HepG2 (cell line): ENCODE results near the gene PLD3. TPM values are rescaled to one million over a fixed set of nuclear protein-coding genes. Genes with fewer than 3 reads are reported as not detected.

ENCODE experiments used
- ATAC-seq: fragments of 200-7000 bp; cut with Tn5 transposase; 3 replicates; pipeline ENCODE4 v1.9.1; 2020; ENCODE audit warnings: mild to moderate bottlenecking, moderate library complexity
- BruUV-seq: library from RNA; stranded (reverse); fragments of 400-500 nt; replicated peaks from 2 replicates; lab custom pipeline; 2021; lab: Mats Ljungman, UMichigan
- CTCF ChIA-PET: fragments of 300-600 bp; formaldehyde crosslinking; extraction: SDS; loops from one replicate; lab custom pipeline; 2021; ENCODE audit warnings: low total read pairs, inconsistent platforms, low intra/inter-chr PET ratio; lab: Yijun Ruan, JAX
- POLR2A ChIA-PET: fragments of 350-600 bp; sonication (Branson Sonifier 250); formaldehyde crosslinking; loops from one replicate; lab custom pipeline; 2020; ENCODE audit warnings: antibody characterized with exemption, inconsistent platforms; lab: Yijun Ruan, JAX
- DNase-seq: peaks from one replicate; pipeline ENCODE4 v3.0.0-alpha.2; 2015; ENCODE audit warnings: low spot score
- FAIRE-seq: peaks from 3 replicates; lab custom pipeline; 2011; peaks lifted over from hg19 to GRCh38; lab: Jason Lieb, UNC
- H2AFZ ChIP-seq: one replicate; pipeline ENCODE4 v1.6.1; 2011; ENCODE audit warnings: low read length, inconsistent platforms
- H3K27ac ChIP-seq: fragments of 300-600 bp; 3 replicates; pipeline ENCODE4 v1.8.0; 2011; ENCODE audit warnings: mixed run types, mild to moderate bottlenecking, mixed read lengths, low read length, inconsistent platforms; ENCODE audit not compliant: insufficient read depth; ENCODE audit errors: extremely low read length
- H3K27me3 ChIP-seq, 2 experiments: fragments of 200-600 bp in 1 of 2; 2 replicates in 1 of 2; 3 replicates in 1 of 2; pipeline versions ENCODE4 v1.6.0 to v1.8.0; 2011; ENCODE audit warnings: low read length in 2 of 2, mild to moderate bottlenecking in 2 of 2, moderate library complexity in 2 of 2, inconsistent platforms in 1 of 2; ENCODE audit not compliant: insufficient read depth in 2 of 2, control insufficient read depth in 1 of 2
- H3K36me3 ChIP-seq, 2 experiments: fragments of 200-600 bp in 1 of 2; replicated peaks in 1 of 2; 2 replicates in 1 of 2; 3 replicates in 1 of 2; pipeline versions ENCODE4 v1.5.1 to v1.8.0; 2011; ENCODE audit warnings: low read length in 2 of 2, inconsistent platforms in 1 of 2; ENCODE audit not compliant: insufficient read depth in 2 of 2, control insufficient read depth in 1 of 2
- H3K4me1 ChIP-seq: 2 replicates; pipeline ENCODE4 v1.5.1; 2012; ENCODE audit warnings: low read length, inconsistent platforms; ENCODE audit not compliant: insufficient read depth
- H3K4me2 ChIP-seq: 2 replicates; pipeline ENCODE4 v1.6.0; 2011; ENCODE audit warnings: low read depth, low read length, inconsistent platforms
- H3K4me3 ChIP-seq, 3 experiments: fragments of 200-600 bp in 1 of 3; sonication (generic), shearing (Covaris generic) in 1 of 3; replicated peaks in 1 of 3; 2 replicates each; pipeline ENCODE4 v1.5.1; 2011 to 2016; ENCODE audit warnings: low read length in 3 of 3, inconsistent platforms in 2 of 3, low read depth in 2 of 3, mild to moderate bottlenecking in 2 of 3, control low read depth in 1 of 3, mixed read lengths in 1 of 3; ENCODE audit not compliant: insufficient read depth in 1 of 3
- H3K79me2 ChIP-seq: one replicate; pipeline ENCODE4 v1.6.1; 2011; ENCODE audit warnings: low read length, inconsistent platforms; ENCODE audit not compliant: insufficient read depth
- H3K9ac ChIP-seq: 2 replicates; pipeline ENCODE4 v1.6.0; 2011; ENCODE audit warnings: mild to moderate bottlenecking, low read depth, low read length, inconsistent platforms; ENCODE audit not compliant: insufficient read depth
- H3K9me3 ChIP-seq: 2 replicates; pipeline ENCODE4 v1.5.1; 2012; ENCODE audit warnings: mild to moderate bottlenecking, low read length
- H4K20me1 ChIP-seq: 2 replicates; pipeline ENCODE4 v1.6.0; 2011; ENCODE audit warnings: inconsistent platforms, mild to moderate bottlenecking, low read length, moderate library complexity; ENCODE audit not compliant: insufficient read depth
- BCL6 ChIP-seq: IDR thresholded peaks from 2 replicates; pipeline ENCODE4 v1.6.1; 2016; ENCODE audit warnings: missing genetic modification reagents, missing compliant biosample characterization
- CENPX ChIP-seq: sonication (generic); formaldehyde crosslinking; IDR thresholded peaks from 2 replicates; pipeline ENCODE4 v1.9.0; 2021; ENCODE audit warnings: mild to moderate bottlenecking, missing genetic modification reagents, moderate library complexity
- ETS1 ChIP-seq: sonication (generic); formaldehyde crosslinking; IDR thresholded peaks from 2 replicates; pipeline ENCODE4 v1.4.0; 2020; ENCODE audit warnings: missing genetic modification reagents
- LCORL ChIP-seq, 2 experiments: fragments of 450-650 bp in 1 of 2; sonication (generic) in 1 of 2; formaldehyde crosslinking in 1 of 2; IDR thresholded peaks; 2 replicates each; pipeline versions ENCODE4 v1.5.0 to v1.6.1; 2017 to 2020; ENCODE audit warnings: antibody characterized with exemption in 1 of 2, missing genetic modification reagents in 1 of 2
- MAFF ChIP-seq: IDR thresholded peaks from 2 replicates; pipeline ENCODE4 v1.6.1; 2011; ENCODE audit warnings: low read depth, low read length, improper control_type of control experiment
- MAFK ChIP-seq, 2 experiments: IDR thresholded peaks in 1 of 2; conservative IDR thresholded peaks in 1 of 2; 2 replicates each; pipeline ENCODE4 v1.6.1; 2011; ENCODE audit warnings: improper control_type of control experiment in 2 of 2, low read length in 2 of 2
- MED8 ChIP-seq: sonication (generic); formaldehyde crosslinking; IDR thresholded peaks from 2 replicates; pipeline ENCODE4 v1.8.1; 2023; ENCODE audit warnings: mild to moderate bottlenecking, missing genetic modification reagents; ENCODE audit not compliant: insufficient replicate concordance
- MZF1 ChIP-seq: sonication (generic); formaldehyde crosslinking; IDR thresholded peaks from 2 replicates; pipeline ENCODE4 v1.8.1; 2023; ENCODE audit warnings: mild to moderate bottlenecking, missing genetic modification reagents, borderline replicate concordance
- NPAS2 ChIP-seq: sonication (generic); formaldehyde crosslinking; IDR thresholded peaks from 2 replicates; pipeline ENCODE4 v1.8.0; 2022; ENCODE audit warnings: mild to moderate bottlenecking, missing genetic modification reagents, borderline replicate concordance
- NR0B2 ChIP-seq: sonication (generic); formaldehyde crosslinking; IDR thresholded peaks from 2 replicates; pipeline ENCODE4 v1.4.0; 2020; ENCODE audit warnings: mild to moderate bottlenecking, missing genetic modification reagents
- TEF ChIP-seq: sonication (generic); formaldehyde crosslinking; IDR thresholded peaks from 2 replicates; pipeline ENCODE4 v1.5.0; 2020; ENCODE audit warnings: missing genetic modification reagents
- ZGPAT ChIP-seq: IDR thresholded peaks from 2 replicates; pipeline ENCODE4 v1.6.1; 2016; ENCODE audit warnings: mild to moderate bottlenecking
- ZNF282 ChIP-seq: fragments of 450-650 bp; IDR thresholded peaks from 2 replicates; pipeline ENCODE4 v1.6.1; 2018; ENCODE audit not compliant: partially characterized antibody
- ZNF333 ChIP-seq: sonication (generic); formaldehyde crosslinking; IDR thresholded peaks from 2 replicates; pipeline ENCODE4 v1.4.0; 2020; ENCODE audit warnings: mild to moderate bottlenecking, missing genetic modification reagents, borderline replicate concordance
- ZNF552 ChIP-seq: sonication (generic); formaldehyde crosslinking; IDR thresholded peaks from 2 replicates; pipeline ENCODE4 v1.9.0; 2022; ENCODE audit warnings: missing genetic modification reagents, mild to moderate bottlenecking, borderline replicate concordance
- ZNF780A ChIP-seq: sonication (generic); formaldehyde crosslinking; IDR thresholded peaks from 2 replicates; pipeline ENCODE4 v1.8.0; 2022; ENCODE audit warnings: mild to moderate bottlenecking, missing genetic modification reagents, moderate library complexity
- ZNF841 ChIP-seq: sonication (generic); formaldehyde crosslinking; IDR thresholded peaks from 2 replicates; pipeline ENCODE4 v1.8.1; 2023; ENCODE audit warnings: missing genetic modification reagents, borderline replicate concordance
- WGBS: methylation state at CpG from one replicate; pipeline ENCODE4 v1.1.6; 2017; ENCODE audit warnings: low lambda C conversion rate; 5-methylcytosine and 5-hydroxymethylcytosine counted together
- in situ Hi-C: cut with HindIII; loops from 2 replicates; pipeline ENCODE4 v1.10.0; 2017; ENCODE audit warnings: low pct_unique_long_range_greater_than_20kb; ENCODE audit not compliant: extremely low pct_ligation_motif_present
- intact Hi-C: fragments of 100-400 bp; cut with micrococcal nuclease; formaldehyde crosslinking; loops from one replicate; pipeline ENCODE4 v1.10.0; 2022; ENCODE audit not compliant: unreplicated experiment
- polyA plus RNA-seq, 8 experiments: library from polyadenylated mRNA; depleted of rRNA in 3 of 8; stranded (reverse) in 7 of 8; unstranded in 1 of 8; fragments of >200 nt; fragmentation: Illumina TruSeq in 4 of 8; extraction: Trizol in 4 of 8; gene quantifications; 2 replicates each; pipeline versions ENCODE4 v1.2.1 to v1.2.3, GENCODE V29; 2011 to 2016; ENCODE audit warnings: low read depth in 4 of 8, missing spikeins in 1 of 8, mixed read lengths in 1 of 8; ENCODE audit not compliant: insufficient read depth in 1 of 8
- total RNA-seq, 5 experiments: library from RNA; depleted of rRNA; stranded (reverse); fragments of >200 nt; fragmentation: Illumina TruSeq; extraction: Trizol; gene quantifications; 2 replicates each; pipeline ENCODE4 v1.2.3, GENCODE V29; 2016; ENCODE audit warnings: low read depth in 1 of 5

The PLD3 gene
- total and polyA plus RNA-seq, 2 of the 13 experiments (the other 11 are each of a cell fraction or from before 2014, with no cell fraction given), result 45.7 to 164 TPM

- H3K9ac ChIP-seq, result no peak overlapping the region
- no peaks in the 10 kb centered on the region for H3K36me3 ChIP-seq
- DNase-seq (no peak), ATAC-seq (no peak), FAIRE-seq (no peak)
- no peak overlapping the region for H3K4me3 ChIP-seq
- H3K4me2 ChIP-seq, result no peak overlapping the region
- no peak overlapping the region for H3K27ac ChIP-seq
- ChIA-PET POLR2A (no interaction called here), CTCF (no interaction called here)
- no peaks in the 10 kb centered on the region for H4K20me1 ChIP-seq
- intact Hi-C loops (loop anchor here (10.0 kb wide), 1 partner anchor 224 kb away; no protein-coding TSS in a partner anchor), in situ Hi-C loops (no loop called here)
- no peak overlapping the region for H2AFZ ChIP-seq
- no TSS peak for BruUV-seq
- WGBS, result 63% methylated on average over 4 of the region's 4 CpGs
- no peaks in the 10 kb centered on the region for H3K79me2 ChIP-seq
- H3K9me3 ChIP-seq, result no peaks in the 10 kb centered on the region
- no peak for TF ChIP-seq MZF1 (CRISPR knock-in tag)
- TF ChIP-seq LCORL (IDR thresholded peaks at IDR 0.05), result no peak
- TF ChIP-seq LCORL (CRISPR knock-in tag; IDR thresholded peaks at IDR 0.05), result no peak
- no peak for TF ChIP-seq ZNF841 (CRISPR knock-in tag)
- TF ChIP-seq ETS1 (CRISPR knock-in tag), result no peak
- TF ChIP-seq BCL6 (CRISPR knock-in tag), result no peak
- TF ChIP-seq TEF, result no peak
- no peak for TF ChIP-seq ZGPAT (CRISPR knock-in tag)
- peak; percentile 76 to 84 for TF ChIP-seq MAFK (conservative IDR thresholded peaks at IDR 0.05 in 1 of 2, IDR thresholded peaks at IDR 0.05 in 1 of 2; ENCODE audit: low read length in 2 of 2)
- TF ChIP-seq ZNF552, result no peak
- no peak for TF ChIP-seq ZNF282
- no peak for TF ChIP-seq ZNF780A (CRISPR knock-in tag)
- TF ChIP-seq NR0B2 (CRISPR knock-in tag), result no peak
- TF ChIP-seq MED8 (CRISPR knock-in tag), result no peak
- no peak for TF ChIP-seq CENPX (CRISPR knock-in tag)
- TF ChIP-seq NPAS2 (CRISPR knock-in tag), result no peak
- peak; percentile 61 for TF ChIP-seq MAFF
- no peak for TF ChIP-seq ZNF333 (CRISPR knock-in tag)
- no peaks in the 10 kb centered on the region for H3K4me1 ChIP-seq
- H3K27me3 ChIP-seq, result no peaks in the 10 kb centered on the region
Measured at GRCh38 chr19:40300668-40301067, 47.8 kb upstream of the PLD3 start.
